Neural cell (in vitro differentiated cells): ENCODE measurements around the gene PC. TPM values are rescaled to one million over a fixed set of nuclear protein-coding genes. Genes with fewer than 3 reads are reported as not detected.

Source experiments
- H2AFZ ChIP-seq: fragments of 200-600, 300-800 bp; sonication (generic), shearing (Covaris generic); 2 replicates; pipeline ENCODE4 v1.6.0; 2014; ENCODE audit warnings: low read depth, mild to moderate bottlenecking, antibody characterized with exemption, low read length, moderate library complexity
- H3F3A ChIP-seq: fragments of 200-600 bp; shearing (Covaris generic); 2 replicates; pipeline ENCODE4 v1.6.1; 2016; ENCODE audit warnings: mild to moderate bottlenecking, moderate library complexity, mixed read lengths, antibody characterized with exemption, low read length; ENCODE audit not compliant: insufficient read depth, poor library complexity, severe bottlenecking
- H3K27ac ChIP-seq: fragments of 200-600, 300-800 bp; sonication (generic), shearing (Covaris generic); 2 replicates; pipeline ENCODE4 v1.5.1; 2014; ENCODE audit warnings: mild to moderate bottlenecking, low read length, moderate library complexity
- H3K27me3 ChIP-seq: fragments of 300-800, 200-600 bp; sonication (generic), shearing (Covaris generic); 2 replicates; pipeline ENCODE4 v1.6.0; 2014; ENCODE audit warnings: mild to moderate bottlenecking, low read depth, low read length, moderate library complexity; ENCODE audit not compliant: insufficient read depth
- H3K36me3 ChIP-seq: fragments of 300-800, 200-600 bp; sonication (generic), shearing (Covaris generic); 2 replicates; pipeline ENCODE4 v1.5.1; 2014; ENCODE audit warnings: mild to moderate bottlenecking, antibody characterized with exemption, low read length, moderate library complexity; ENCODE audit not compliant: insufficient read depth
- H3K4me2 ChIP-seq: fragments of 300-800, 200-600 bp; sonication (generic), shearing (Covaris generic); 2 replicates; pipeline ENCODE4 v1.6.0; 2014; ENCODE audit warnings: mild to moderate bottlenecking, low read length
- H3K4me3 ChIP-seq: fragments of 300-800, 200-600 bp; sonication (generic), shearing (Covaris generic); 2 replicates; pipeline ENCODE4 v1.5.1; 2014; ENCODE audit warnings: mild to moderate bottlenecking, low read length, moderate library complexity
- H3K79me2 ChIP-seq: fragments of 200-600 bp; shearing (Covaris generic); replicated peaks from 2 replicates; pipeline ENCODE4 v1.6.0; 2014; ENCODE audit warnings: mild to moderate bottlenecking, low read length, moderate library complexity; ENCODE audit not compliant: insufficient read depth
- H3K9ac ChIP-seq: fragments of 300-800, 200-600 bp; sonication (generic), shearing (Covaris generic); 2 replicates; pipeline ENCODE4 v1.6.1; 2016; ENCODE audit warnings: mild to moderate bottlenecking, low read length, mixed read lengths
- H3K9me2 ChIP-seq: fragments of 200-600 bp; shearing (Covaris generic); 2 replicates; pipeline ENCODE4 v1.6.1; 2016; ENCODE audit warnings: mild to moderate bottlenecking, low read length, mixed read lengths; ENCODE audit not compliant: insufficient read depth
- H3K9me3 ChIP-seq: fragments of 200-600, 300-800 bp; sonication (generic), shearing (Covaris generic); 2 replicates; pipeline ENCODE4 v1.6.1; 2016; ENCODE audit warnings: mild to moderate bottlenecking, mixed run types, low read length, moderate library complexity, mixed read lengths
- H4K20me1 ChIP-seq: fragments of 200-600 bp; shearing (Covaris generic); 2 replicates; pipeline ENCODE4 v1.6.1; 2016; ENCODE audit warnings: mild to moderate bottlenecking, mixed run types; ENCODE audit not compliant: insufficient read depth
- EP300 ChIP-seq: fragments of 450-650 bp; conservative IDR thresholded peaks from 2 replicates; pipeline ENCODE4 v1.6.1; 2014; ENCODE audit warnings: antibody characterized with exemption, mild to moderate bottlenecking, moderate library complexity; ENCODE audit not compliant: poor library complexity, severe bottlenecking
- EZH2 ChIP-seq: fragments of 200-600, 300-800 bp; shearing (Covaris generic), sonication (generic); IDR thresholded peaks from 2 replicates; pipeline ENCODE4 v1.6.1; 2014; ENCODE audit warnings: antibody characterized with exemption, low read length, borderline replicate concordance, mild to moderate bottlenecking; ENCODE audit not compliant: insufficient read depth, poor library complexity, severe bottlenecking
- MXI1 ChIP-seq: fragments of 450-650 bp; conservative IDR thresholded peaks from 2 replicates; pipeline ENCODE4 v1.6.1; 2014; ENCODE audit warnings: antibody characterized with exemption, mild to moderate bottlenecking; ENCODE audit not compliant: poor library complexity, severe bottlenecking
- POLR2AphosphoS5 ChIP-seq: IDR thresholded peaks from 2 replicates; pipeline ENCODE4 v1.6.1; 2012
- RAD21 ChIP-seq: fragments of 450-650 bp; conservative IDR thresholded peaks from 2 replicates; pipeline ENCODE4 v1.6.1; 2014; ENCODE audit warnings: antibody characterized with exemption, mild to moderate bottlenecking, moderate library complexity
- SMC3 ChIP-seq: fragments of 450-650 bp; conservative IDR thresholded peaks from 2 replicates; pipeline ENCODE4 v1.6.1; 2014; ENCODE audit warnings: antibody characterized with exemption, mild to moderate bottlenecking, moderate library complexity; ENCODE audit not compliant: poor library complexity
- TAF1 ChIP-seq: IDR thresholded peaks from 2 replicates; pipeline ENCODE4 v1.6.1; 2012; ENCODE audit warnings: low read depth
- polyA plus RNA-seq: library from polyadenylated mRNA; depleted of rRNA; stranded (reverse); fragments of >200 nt; gene quantifications from 2 replicates; pipeline ENCODE4 v1.2.3, GENCODE V29; 2014
- TF ChIP-seq, protein P1 (sequence below): fragments of 450-650 bp; IDR thresholded peaks from 2 replicates; pipeline ENCODE4 v1.5.1; 2014; ENCODE audit warnings: antibody characterized with exemption, mild to moderate bottlenecking, moderate library complexity; ENCODE audit not compliant: poor library complexity, severe bottlenecking
- TF ChIP-seq, protein P2 (sequence below): IDR thresholded peaks from 2 replicates; pipeline ENCODE4 v1.6.1; 2012; ENCODE audit warnings: borderline replicate concordance

Gene PC
- polyA plus RNA-seq, 1 donor from 2014 or later = 8.9 TPM

DNA sequence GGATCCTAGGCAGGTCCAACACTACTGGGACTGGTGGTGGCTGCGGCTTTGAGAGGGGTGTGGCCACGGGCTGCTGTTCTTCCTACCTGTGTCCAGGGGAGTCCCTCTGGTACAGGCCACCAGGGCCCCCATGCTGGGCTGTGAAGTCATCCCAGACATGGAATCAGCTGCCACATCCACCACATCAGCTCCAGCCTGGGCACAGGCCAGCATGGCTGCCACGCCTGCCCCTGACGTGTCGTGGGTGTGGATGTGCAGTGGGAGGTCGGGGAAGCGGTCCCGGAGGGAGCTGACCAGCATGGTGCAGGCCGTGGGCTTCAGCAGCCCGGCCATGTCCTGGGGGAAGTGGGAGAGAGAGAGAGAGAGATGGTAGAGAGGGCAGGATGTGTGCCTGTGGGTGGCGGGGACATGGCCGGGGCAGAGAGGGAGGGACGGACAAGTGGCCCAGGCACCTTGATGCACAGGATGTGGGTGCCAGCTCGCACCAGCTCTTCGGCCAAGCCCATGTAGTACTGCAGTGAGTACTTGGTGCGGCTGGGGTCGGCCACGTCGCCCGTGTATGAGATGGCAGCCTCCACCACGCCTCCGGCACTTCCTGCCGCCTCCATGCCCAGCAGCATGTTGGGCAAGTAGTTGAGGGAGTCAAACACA is 107.5 kb downstream of the PC start:
- no peak overlapping the region for H2AFZ ChIP-seq
- no peak overlapping the region for H3K9ac ChIP-seq
- no peaks in the 10 kb centered on the region for H3K9me3 ChIP-seq
- no peaks in the 10 kb centered on the region for H4K20me1 ChIP-seq
- no peaks in the 10 kb centered on the region for H3F3A ChIP-seq
- no peak overlapping the region for H3K4me3 ChIP-seq
- no peaks in the 10 kb centered on the region for H3K79me2 ChIP-seq
- H3K36me3 ChIP-seq = no peaks in the 10 kb centered on the region
- H3K9me2 ChIP-seq = no peaks in the 10 kb centered on the region
- no peak for TF ChIP-seq POLR2AphosphoS5
- TF ChIP-seq, protein P1, sequence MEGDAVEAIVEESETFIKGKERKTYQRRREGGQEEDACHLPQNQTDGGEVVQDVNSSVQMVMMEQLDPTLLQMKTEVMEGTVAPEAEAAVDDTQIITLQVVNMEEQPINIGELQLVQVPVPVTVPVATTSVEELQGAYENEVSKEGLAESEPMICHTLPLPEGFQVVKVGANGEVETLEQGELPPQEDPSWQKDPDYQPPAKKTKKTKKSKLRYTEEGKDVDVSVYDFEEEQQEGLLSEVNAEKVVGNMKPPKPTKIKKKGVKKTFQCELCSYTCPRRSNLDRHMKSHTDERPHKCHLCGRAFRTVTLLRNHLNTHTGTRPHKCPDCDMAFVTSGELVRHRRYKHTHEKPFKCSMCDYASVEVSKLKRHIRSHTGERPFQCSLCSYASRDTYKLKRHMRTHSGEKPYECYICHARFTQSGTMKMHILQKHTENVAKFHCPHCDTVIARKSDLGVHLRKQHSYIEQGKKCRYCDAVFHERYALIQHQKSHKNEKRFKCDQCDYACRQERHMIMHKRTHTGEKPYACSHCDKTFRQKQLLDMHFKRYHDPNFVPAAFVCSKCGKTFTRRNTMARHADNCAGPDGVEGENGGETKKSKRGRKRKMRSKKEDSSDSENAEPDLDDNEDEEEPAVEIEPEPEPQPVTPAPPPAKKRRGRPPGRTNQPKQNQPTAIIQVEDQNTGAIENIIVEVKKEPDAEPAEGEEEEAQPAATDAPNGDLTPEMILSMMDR = no peak
- TF ChIP-seq MXI1 = no peak
- TF ChIP-seq, protein P2, sequence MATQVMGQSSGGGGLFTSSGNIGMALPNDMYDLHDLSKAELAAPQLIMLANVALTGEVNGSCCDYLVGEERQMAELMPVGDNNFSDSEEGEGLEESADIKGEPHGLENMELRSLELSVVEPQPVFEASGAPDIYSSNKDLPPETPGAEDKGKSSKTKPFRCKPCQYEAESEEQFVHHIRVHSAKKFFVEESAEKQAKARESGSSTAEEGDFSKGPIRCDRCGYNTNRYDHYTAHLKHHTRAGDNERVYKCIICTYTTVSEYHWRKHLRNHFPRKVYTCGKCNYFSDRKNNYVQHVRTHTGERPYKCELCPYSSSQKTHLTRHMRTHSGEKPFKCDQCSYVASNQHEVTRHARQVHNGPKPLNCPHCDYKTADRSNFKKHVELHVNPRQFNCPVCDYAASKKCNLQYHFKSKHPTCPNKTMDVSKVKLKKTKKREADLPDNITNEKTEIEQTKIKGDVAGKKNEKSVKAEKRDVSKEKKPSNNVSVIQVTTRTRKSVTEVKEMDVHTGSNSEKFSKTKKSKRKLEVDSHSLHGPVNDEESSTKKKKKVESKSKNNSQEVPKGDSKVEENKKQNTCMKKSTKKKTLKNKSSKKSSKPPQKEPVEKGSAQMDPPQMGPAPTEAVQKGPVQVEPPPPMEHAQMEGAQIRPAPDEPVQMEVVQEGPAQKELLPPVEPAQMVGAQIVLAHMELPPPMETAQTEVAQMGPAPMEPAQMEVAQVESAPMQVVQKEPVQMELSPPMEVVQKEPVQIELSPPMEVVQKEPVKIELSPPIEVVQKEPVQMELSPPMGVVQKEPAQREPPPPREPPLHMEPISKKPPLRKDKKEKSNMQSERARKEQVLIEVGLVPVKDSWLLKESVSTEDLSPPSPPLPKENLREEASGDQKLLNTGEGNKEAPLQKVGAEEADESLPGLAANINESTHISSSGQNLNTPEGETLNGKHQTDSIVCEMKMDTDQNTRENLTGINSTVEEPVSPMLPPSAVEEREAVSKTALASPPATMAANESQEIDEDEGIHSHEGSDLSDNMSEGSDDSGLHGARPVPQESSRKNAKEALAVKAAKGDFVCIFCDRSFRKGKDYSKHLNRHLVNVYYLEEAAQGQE = no peak
- no peak for TF ChIP-seq RAD21
- no peak for TF ChIP-seq EZH2
- TF ChIP-seq EP300 = no peak
- TF ChIP-seq TAF1 = no peak
- TF ChIP-seq SMC3 = no peak
- H3K27me3 ChIP-seq = no peaks in the 10 kb centered on the region
- no peak overlapping the region for H3K4me2 ChIP-seq
- H3K27ac ChIP-seq = no peak overlapping the region

DNA sequence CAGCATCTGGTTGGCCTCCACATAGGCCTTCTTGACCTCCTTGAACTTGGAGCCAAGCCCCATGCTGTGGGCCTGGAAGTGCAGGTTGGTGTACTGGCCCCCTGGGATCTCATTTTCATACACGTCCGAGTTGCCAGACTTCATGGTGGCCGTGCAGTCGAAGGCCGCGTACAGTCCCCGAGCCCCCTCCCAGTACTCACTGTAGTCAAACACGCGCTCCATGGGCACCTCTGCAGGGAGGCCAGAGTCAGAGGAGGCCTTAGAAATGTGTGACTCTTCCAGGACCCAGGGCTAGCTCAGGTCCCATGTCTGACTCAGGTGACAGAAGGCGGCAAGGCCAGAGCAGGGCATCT is 108.0 kb downstream of the PC start:
- Histone ChIP-seq H3K4me2 (no peak overlapping the region), H3K36me3 (no peaks in the 10 kb centered on the region), H2AFZ (no peak overlapping the region), H4K20me1 (no peaks in the 10 kb centered on the region), H3K79me2 (no peaks in the 10 kb centered on the region), H3K27me3 (no peaks in the 10 kb centered on the region), H3F3A (no peaks in the 10 kb centered on the region), H3K9me3 (no peaks in the 10 kb centered on the region), H3K27ac (no peak overlapping the region), H3K4me3 (no peak overlapping the region), H3K9me2 (no peaks in the 10 kb centered on the region), H3K9ac (no peak overlapping the region)
- TF ChIP-seq RAD21 (no peak), EZH2 (no peak), EP300 (no peak), SMC3 (no peak), POLR2AphosphoS5 (no peak), TAF1 (no peak), MXI1 (no peak)
- TF ChIP-seq, protein P1 = no peak
